ENCODE measurements around the gene EXOC7. TPM values are rescaled to one million over a fixed set of nuclear protein-coding genes. Genes with fewer than 3 reads are reported as not detected.

Gene EXOC7
- total RNA-seq, 1 experiment from 2014 or later: 126 TPM

DNA sequence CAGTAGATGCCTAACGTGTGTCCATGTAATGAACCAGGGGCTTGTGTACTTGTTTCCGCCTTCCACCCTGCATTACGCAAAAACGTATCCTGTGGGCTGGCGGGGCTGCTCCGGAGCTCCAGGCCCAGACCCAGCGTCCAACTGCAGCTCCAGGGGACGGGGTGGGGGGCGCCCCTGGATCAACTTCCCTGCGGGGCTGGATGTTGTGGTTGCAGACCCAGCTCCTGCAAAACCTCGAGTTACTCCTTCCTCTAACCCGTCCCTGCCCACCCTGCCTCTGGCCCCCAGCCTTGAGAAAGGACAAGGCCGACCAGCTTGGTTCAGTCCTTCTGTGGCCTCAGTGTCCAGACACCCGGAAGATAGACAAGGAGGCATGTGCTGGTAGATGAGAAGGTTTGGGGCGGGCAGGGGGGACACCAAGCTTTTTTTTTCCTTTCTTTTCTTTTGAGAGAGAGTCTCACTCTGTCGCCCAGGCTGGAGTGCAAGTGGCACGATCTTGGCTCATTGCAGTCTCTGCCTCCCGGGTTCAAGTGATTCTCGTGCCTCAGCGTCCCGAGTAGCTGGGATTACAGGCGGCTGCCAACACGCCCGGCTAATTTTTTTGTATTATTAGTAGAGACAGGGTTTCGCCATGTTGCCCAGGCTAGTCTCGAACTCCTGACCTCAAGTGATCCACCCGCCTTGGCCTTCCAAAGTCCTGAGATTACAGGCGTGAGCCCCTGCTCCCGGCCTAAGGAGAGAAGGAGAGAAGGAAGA lies 731 bp upstream of the EXOC7 start:
- H3K4me3 Mint-ChIP-seq: peak overlapping the region; percentile 88
- H3K27ac Mint-ChIP-seq: peak overlapping the region; percentile 97
- H3K27me3 Mint-ChIP-seq (ENCODE audit: low read depth): no peaks in the 10 kb centered on the region; the same call in 1 of the 2 replicates
- peaks cover 28% of the 10 kb centered on the region for H3K4me1 Mint-ChIP-seq
- no peaks in the 10 kb centered on the region for H3K9me3 Mint-ChIP-seq
- peak; percentile 27; the same call in 1 of the 2 replicates for ATAC-seq
- TF ChIP-seq, protein P1, sequence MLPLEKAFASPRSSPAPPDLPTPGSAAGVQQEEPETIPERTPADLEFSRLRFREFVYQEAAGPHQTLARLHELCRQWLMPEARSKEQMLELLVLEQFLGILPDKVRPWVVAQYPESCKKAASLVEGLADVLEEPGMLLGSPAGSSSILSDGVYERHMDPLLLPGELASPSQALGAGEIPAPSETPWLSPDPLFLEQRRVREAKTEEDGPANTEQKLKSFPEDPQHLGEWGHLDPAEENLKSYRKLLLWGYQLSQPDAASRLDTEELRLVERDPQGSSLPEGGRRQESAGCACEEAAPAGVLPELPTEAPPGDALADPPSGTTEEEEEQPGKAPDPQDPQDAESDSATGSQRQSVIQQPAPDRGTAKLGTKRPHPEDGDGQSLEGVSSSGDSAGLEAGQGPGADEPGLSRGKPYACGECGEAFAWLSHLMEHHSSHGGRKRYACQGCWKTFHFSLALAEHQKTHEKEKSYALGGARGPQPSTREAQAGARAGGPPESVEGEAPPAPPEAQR (CRISPR knock-in tag; IDR thresholded peaks at IDR 0.05): no peak
- TF ChIP-seq ZNF263 (CRISPR knock-in tag; IDR thresholded peaks at IDR 0.05; ENCODE audit: low read depth) (no peak), NR3C1 (CRISPR knock-in tag; conservative IDR thresholded peaks at IDR 0.05; ENCODE audit: low read depth) (no peak), TCF7 (CRISPR knock-in tag; IDR thresholded peaks at IDR 0.05; ENCODE audit: low read depth) (no peak), ZBTB21 (CRISPR knock-in tag; IDR thresholded peaks at IDR 0.05; ENCODE audit: borderline replicate concordance) (no peak), ZNF671 (CRISPR knock-in tag; IDR thresholded peaks at IDR 0.05) (no peak), MYBL2 (CRISPR knock-in tag; IDR thresholded peaks at IDR 0.05) (no peak), PRRX2 (CRISPR knock-in tag; IDR thresholded peaks at IDR 0.05) (no peak), NR1H2 (CRISPR knock-in tag; IDR thresholded peaks at IDR 0.05) (no peak), MXD4 (CRISPR knock-in tag; IDR thresholded peaks at IDR 0.05; ENCODE audit: borderline replicate concordance) (no peak), NFYB (CRISPR knock-in tag; conservative IDR thresholded peaks at IDR 0.05; ENCODE audit: low read depth) (no peak), IRF2 (CRISPR knock-in tag; IDR thresholded peaks at IDR 0.05; ENCODE audit: borderline replicate concordance, low read depth) (no peak)
- TF ChIP-seq, protein P2, sequence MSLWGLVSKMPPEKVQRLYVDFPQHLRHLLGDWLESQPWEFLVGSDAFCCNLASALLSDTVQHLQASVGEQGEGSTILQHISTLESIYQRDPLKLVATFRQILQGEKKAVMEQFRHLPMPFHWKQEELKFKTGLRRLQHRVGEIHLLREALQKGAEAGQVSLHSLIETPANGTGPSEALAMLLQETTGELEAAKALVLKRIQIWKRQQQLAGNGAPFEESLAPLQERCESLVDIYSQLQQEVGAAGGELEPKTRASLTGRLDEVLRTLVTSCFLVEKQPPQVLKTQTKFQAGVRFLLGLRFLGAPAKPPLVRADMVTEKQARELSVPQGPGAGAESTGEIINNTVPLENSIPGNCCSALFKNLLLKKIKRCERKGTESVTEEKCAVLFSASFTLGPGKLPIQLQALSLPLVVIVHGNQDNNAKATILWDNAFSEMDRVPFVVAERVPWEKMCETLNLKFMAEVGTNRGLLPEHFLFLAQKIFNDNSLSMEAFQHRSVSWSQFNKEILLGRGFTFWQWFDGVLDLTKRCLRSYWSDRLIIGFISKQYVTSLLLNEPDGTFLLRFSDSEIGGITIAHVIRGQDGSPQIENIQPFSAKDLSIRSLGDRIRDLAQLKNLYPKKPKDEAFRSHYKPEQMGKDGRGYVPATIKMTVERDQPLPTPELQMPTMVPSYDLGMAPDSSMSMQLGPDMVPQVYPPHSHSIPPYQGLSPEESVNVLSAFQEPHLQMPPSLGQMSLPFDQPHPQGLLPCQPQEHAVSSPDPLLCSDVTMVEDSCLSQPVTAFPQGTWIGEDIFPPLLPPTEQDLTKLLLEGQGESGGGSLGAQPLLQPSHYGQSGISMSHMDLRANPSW (CRISPR knock-in tag; conservative IDR thresholded peaks at IDR 0.05; ENCODE audit: low read depth): no peak
- TF ChIP-seq, protein P3, sequence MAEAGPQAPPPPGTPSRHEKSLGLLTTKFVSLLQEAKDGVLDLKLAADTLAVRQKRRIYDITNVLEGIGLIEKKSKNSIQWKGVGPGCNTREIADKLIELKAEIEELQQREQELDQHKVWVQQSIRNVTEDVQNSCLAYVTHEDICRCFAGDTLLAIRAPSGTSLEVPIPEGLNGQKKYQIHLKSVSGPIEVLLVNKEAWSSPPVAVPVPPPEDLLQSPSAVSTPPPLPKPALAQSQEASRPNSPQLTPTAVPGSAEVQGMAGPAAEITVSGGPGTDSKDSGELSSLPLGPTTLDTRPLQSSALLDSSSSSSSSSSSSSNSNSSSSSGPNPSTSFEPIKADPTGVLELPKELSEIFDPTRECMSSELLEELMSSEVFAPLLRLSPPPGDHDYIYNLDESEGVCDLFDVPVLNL (CRISPR knock-in tag; IDR thresholded peaks at IDR 0.05; ENCODE audit: borderline replicate concordance, low read depth): no peak
- TF ChIP-seq, protein P4, sequence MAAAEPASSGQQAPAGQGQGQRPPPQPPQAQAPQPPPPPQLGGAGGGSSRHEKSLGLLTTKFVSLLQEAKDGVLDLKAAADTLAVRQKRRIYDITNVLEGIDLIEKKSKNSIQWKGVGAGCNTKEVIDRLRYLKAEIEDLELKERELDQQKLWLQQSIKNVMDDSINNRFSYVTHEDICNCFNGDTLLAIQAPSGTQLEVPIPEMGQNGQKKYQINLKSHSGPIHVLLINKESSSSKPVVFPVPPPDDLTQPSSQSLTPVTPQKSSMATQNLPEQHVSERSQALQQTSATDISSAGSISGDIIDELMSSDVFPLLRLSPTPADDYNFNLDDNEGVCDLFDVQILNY (CRISPR knock-in tag; IDR thresholded peaks at IDR 0.05): no peak
- TF ChIP-seq, protein P5, sequence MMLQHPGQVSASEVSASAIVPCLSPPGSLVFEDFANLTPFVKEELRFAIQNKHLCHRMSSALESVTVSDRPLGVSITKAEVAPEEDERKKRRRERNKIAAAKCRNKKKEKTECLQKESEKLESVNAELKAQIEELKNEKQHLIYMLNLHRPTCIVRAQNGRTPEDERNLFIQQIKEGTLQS (CRISPR knock-in tag; conservative IDR thresholded peaks at IDR 0.05): no peak
- TF ChIP-seq, protein P6, sequence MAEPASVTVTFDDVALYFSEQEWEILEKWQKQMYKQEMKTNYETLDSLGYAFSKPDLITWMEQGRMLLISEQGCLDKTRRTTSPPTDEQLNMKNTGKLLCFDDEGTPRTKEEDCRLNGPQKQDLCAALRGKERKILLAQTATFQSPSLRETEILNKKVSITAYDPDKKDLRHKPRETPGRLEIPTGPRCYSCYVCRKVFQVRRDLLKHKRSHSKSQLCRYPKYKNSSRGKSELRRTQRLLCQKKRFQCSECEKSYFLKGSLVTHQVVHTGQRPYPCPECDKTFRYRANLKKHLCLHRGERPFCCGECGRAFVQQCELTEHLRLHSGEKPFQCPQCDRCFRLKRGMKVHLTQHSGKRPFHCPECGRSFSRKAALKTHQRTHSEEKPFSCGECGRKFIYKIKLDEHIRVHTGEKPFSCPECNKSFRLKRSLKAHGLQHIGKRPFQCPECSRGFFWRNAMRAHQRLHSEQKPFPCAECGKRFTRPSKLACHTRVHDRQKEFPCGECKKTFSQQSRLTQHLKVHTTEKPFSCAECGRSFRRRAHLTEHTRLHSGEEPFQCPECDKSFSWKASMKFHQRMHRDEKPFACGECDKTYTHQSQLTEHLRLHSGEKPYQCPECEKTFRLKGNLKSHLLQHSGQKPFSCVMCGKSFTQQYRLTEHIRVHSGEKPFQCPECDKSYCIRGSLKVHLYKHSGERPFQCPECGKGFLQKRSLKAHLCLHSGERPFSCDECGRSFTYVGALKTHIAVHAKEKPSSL (CRISPR knock-in tag; conservative IDR thresholded peaks at IDR 0.05): no peak
- TF ChIP-seq, protein P7, sequence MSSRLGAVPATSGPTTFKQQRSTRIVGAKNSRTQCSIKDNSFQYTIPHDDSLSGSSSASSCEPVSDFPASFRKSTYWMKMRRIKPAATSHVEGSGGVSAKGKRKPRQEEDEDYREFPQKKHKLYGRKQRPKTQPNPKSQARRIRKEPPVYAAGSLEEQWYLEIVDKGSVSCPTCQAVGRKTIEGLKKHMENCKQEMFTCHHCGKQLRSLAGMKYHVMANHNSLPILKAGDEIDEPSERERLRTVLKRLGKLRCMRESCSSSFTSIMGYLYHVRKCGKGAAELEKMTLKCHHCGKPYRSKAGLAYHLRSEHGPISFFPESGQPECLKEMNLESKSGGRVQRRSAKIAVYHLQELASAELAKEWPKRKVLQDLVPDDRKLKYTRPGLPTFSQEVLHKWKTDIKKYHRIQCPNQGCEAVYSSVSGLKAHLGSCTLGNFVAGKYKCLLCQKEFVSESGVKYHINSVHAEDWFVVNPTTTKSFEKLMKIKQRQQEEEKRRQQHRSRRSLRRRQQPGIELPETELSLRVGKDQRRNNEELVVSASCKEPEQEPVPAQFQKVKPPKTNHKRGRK (CRISPR knock-in tag; IDR thresholded peaks at IDR 0.05; ENCODE audit: borderline replicate concordance): no peak
- peaks cover 21% of the 10 kb centered on the region for H3K36me3 Mint-ChIP-seq
- ChIA-PET CTCF (interaction anchor here (1.0 to 3.0 kb wide), 8 partner anchors 17 to 199 kb away, joined by 3 to 19 read pairs (median 4); no protein-coding TSS in a partner anchor), POLR2A (interaction anchor here (0.9 kb wide), 1 partner anchor 458 kb away, joined by 3 read pairs; no protein-coding TSS in a partner anchor)
- DNase-seq (ENCODE audit: low spot score): no peak

Data from WTC11 (cell line).